CD4-positive, alpha-beta T cell treated with Interleukin-10 for 1 hour (primary cell): Measurements from ENCODE around the gene KIF2C.
A peak's percentile ranks its signal among the peaks of the same experiment; 100 is the strongest.
"Not testable (repeated sequence)": the region's sequence is repeated elsewhere in the genome, so short reads cannot be mapped to it uniquely, and the experiment has no call there.

Experiments used
- DNase-seq: peaks from one replicate; pipeline ENCODE4 v3.0.0-alpha.2; 2020

The KIF2C gene

DNA sequence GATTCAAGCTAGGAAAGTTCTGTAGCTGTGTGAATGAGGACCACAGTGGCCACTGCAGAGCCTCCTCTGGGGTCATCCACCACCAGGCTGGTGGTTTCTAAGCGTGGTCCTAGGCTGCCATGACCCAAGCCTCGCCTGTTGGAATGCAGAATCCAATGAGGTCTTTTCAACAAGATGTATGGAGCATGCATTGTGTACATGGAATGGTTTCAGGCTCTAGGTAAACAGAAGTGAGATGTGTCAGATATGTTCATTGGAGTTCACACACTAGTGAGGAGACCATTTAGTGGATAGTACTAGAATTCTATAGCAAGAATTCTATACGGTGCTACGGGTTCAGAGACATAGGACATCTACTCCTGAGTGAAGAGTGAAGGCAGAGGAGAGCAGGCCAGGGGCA lies 19.4 kb upstream of the KIF2C start:
- no peak for DNase-seq

- peak; percentile 87 for DNase-seq
Measured at GRCh38 chr1:44721485-44722361, 17.9 kb upstream of the KIF2C start.

- DNase-seq, result no peak
Measured at GRCh38 chr1:44723064-44723463, 16.6 kb upstream of the KIF2C start.

DNA sequence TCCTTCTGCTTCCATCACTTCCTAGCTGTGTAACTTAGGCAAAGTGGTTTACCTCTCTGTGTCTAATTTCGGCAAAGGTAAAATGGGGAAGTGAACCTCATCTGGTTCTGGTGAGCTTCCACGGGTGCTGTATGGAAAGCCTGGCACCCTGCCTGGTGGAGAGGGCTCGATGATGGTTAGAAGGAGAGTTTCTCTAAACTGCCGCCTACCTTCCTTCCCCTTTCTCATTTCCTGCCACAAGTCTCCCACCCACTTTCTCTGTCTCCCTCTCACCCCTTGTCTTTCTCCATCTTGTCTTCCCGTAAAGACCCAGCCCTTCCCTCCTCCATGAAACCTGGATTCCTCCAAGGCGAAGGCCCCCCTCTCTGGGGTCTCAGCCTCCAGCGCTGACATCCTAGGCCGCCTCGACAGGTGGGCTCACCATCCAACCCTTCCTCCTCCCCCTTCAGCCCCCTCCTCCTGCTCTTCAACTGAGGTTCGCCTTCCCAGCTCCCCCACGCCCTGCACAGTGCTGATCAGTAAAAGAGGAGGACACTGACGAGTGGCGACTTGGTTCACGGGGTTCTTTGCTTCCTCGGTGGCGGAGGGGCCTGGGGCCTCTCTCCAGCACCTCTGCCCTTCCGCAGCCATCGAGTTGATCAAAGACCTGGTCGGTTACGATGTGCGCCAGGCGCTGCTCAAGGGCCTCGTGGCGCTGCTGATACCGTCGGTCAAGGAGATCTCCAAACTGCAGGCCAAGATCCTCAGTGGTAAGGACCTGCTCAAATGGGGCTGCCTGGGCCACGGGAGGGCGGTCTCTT lies 15.9 kb upstream of the KIF2C start:
- peak; percentile 34 for DNase-seq

DNA sequence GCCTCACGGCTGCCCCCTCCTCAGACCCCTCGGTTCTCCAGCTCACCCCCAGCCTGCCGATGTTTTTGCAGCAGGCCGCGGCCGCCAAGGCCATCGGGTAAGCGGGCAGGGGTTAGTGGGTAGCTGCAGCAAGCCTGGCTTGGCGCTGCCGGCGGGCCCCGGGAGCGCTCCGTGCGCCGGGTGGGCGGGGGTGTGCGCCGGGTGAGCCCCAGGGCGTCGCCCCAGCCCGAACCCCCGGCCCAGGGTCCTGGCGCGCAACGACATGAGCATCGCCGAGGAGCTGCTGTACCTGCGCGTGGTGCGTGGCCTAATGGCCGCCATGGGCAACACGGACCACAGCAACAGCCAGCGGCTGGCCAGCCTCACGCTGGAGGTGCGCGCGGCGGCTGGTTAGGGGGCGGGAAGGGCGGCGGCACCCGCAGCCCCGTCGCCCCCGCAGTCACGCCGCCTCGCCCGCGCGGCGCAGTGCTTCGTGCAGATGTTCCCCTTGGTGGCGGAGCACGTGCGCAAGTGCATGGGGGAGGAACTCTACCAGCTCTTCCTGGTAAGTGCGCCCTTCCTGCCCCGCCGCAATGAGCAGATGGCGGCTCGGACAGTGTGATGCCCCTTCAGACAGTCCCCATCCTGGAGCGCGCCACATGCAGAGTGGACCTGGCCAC lies 15.2 kb upstream of the KIF2C start:
- DNase-seq, result no peak

GRCh38 chr1:44724955-44725698 lies 14.5 kb upstream of the KIF2C start:
- no peak for DNase-seq

GRCh38 chr1:44730741-44731512 lies 8.7 kb upstream of the KIF2C start, which contains the start of gene RNU5D-1:
Gene RNU5D-1, minus strand, starts transcription at chr1:44731170.
- DNase-seq, result peak; percentile 95

DNA sequence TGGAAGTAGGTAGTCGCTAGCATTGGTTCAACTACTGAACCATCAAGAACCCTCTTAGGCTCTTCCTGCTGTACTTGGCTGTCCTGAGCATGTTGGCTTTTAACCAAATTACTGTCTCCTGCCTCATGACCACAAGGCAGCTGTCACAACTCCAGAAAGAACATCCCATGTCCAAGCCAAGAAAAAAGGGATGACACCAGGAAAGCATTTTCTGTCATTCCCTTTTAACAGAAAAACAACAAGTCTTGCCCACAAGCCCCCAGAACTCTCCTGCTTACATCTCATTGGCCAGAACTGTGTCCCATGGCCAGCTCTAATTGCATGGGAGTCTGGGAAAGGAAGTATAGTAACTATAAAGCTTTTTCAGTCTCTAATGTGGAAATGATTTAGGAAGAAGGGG lies 6.3 kb upstream of the KIF2C start:
- DNase-seq, result no peak

- no peak for DNase-seq
Measured at GRCh38 chr1:44733784-44734183, 5.9 kb upstream of the KIF2C start.

DNA sequence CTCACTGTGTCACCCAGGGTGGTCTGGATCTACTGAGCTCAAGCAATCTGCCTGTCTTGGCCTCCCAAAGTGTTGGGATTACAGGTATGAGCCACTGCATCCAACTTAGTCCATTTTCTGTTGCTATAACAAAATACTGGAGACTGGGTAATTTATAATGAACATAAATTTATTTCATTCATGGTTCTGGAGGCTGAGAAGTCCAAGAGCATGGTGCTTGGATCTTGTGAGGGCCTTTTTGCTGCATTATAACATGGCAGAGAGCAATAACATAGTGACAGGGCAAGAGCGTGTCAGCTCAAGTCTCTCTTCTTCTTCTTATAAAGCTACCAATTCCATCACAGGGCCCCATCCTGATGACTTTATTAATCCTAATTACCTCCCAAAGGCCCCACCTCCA lies 3.6 kb upstream of the KIF2C start:
- DNase-seq, result no peak

DNA sequence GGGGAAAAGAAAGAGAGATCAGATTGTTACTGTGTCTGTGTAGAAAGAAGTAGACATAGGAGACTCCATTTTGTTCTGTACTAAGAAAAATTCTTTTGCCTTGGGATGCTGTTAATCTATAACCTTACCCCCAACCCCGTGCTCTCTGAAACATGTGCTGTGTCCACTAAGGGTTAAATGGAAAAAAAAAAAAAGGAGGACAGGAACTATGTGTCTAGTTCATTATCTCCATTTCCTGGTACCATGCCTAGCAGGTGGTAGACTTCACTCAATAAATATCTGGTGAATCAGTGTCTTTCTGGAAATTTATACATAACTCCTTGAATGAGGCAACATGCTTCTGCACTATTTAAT lies 707 bp upstream of the KIF2C start:
- DNase-seq, result not testable (repeated sequence)

DNA sequence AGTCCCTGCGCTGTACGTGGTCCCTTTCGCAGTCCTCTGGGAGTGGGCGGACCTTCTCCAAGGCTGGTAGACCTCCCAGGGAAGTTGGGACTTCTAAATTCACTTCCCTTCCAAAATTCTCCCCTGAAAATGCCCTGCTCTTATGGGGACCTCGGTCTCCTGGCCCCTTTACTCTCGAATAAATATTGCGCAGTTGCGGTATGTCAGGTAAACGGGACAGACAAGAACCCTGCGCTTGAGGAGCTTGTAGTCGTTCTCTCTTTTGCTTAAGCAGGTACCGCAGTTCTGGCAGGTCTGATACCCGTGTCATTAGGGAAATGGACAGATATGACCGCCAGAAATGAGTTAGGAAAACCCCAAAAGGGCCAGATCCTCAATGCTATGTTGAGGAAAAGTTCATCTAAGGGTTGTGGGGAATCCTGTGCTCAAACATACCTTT lies 561 bp downstream of the KIF2C start:
- no peak for DNase-seq

DNA sequence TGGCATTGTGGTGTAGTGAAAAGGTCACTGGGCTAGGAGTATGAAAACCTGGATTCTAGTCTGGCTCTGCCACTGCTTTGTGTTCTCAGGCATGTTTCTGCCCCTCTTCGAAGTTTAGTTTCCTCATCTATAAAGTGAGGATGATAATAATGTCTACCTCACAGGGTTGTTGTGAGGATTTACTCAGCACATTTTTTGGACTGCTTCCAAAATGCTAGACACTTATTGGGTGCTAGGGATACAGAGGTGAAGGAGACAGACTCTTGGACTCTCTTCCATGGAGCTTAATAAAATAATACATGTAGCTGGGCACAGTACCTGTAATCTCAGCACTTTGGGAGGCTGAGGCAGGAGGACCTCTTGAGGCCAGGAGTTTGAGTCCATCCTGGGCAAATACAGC lies 3.6 kb downstream of the KIF2C start:
- no peak for DNase-seq

DNA sequence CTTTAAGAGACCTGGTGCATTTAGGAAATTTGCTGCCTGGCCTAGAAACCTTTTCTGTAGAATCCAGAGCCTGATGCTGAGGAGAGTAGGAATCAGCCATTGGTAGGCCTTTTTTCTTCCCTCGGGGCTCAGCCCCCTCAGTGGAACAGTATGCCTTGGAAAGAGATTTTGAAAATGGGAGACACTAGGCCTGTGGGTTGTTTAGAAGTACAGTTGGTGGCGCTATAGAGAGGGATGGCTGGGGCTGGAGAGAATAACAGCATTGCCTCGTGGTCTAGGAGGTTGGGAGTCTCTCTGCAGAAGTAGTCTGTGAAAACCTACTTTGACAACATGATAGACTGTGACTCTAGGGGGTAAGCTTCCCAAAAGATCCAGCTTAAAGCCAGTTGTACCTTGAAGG lies 8.2 kb downstream of the KIF2C start:
- no peak for DNase-seq

GRCh38 chr1:44757420-44757819 lies 17.8 kb downstream of the KIF2C start:
- DNase-seq, result no peak

- no peak for DNase-seq
Measured at GRCh38 chr1:44759077-44759476, 19.4 kb downstream of the KIF2C start.

DNA sequence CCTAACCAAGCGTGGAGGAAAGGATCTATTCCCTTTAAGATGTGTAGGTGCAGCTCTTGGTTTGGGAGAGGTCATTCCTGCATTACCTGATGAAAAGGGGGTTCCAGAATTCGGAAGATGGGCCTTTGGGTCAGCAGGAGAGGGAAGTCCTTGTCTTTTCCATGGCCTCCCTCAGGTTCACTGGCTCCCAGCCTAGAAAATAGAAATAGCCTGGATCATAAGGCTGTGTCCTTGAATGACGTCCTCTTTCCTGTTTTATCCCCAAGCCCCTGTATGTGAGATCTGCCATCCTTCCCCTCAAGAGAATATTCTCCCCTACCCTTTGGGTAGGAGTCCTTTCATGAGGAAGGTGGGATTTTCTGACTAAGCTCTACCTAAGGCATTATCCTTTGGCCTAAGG lies 21.2 kb downstream of the KIF2C start:
- no peak for DNase-seq

DNA sequence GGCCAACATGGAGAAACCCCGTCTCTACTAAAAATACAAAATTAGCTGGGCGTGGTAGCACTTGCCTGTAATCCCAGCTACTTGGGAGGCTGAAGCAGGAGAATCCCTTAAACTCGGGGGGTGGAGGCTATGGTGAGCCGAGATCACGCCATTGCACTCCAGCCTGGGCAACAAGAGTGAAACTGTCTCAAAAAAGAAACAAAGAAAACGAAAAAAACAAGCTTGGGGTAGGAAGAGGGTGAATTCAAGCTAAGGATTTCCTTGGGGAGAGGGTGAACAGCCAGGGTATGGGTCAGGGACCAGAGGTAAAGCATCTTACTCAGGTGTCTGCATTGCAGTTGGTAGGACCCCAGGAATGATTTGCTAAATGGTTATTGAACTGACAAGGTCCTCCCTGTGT lies 26.8 kb downstream of the KIF2C start:
- DNase-seq, result not testable (repeated sequence)

GRCh38 chr1:44775078-44775929 lies 35.7 kb downstream of the KIF2C start, which contains the start of gene RPS8:
Gene RPS8, plus strand, starts transcription at chr1:44775540. Its CDS starts 57 bp downstream, at chr1:44775597.
- DNase-seq, result peak; percentile 92

DNA sequence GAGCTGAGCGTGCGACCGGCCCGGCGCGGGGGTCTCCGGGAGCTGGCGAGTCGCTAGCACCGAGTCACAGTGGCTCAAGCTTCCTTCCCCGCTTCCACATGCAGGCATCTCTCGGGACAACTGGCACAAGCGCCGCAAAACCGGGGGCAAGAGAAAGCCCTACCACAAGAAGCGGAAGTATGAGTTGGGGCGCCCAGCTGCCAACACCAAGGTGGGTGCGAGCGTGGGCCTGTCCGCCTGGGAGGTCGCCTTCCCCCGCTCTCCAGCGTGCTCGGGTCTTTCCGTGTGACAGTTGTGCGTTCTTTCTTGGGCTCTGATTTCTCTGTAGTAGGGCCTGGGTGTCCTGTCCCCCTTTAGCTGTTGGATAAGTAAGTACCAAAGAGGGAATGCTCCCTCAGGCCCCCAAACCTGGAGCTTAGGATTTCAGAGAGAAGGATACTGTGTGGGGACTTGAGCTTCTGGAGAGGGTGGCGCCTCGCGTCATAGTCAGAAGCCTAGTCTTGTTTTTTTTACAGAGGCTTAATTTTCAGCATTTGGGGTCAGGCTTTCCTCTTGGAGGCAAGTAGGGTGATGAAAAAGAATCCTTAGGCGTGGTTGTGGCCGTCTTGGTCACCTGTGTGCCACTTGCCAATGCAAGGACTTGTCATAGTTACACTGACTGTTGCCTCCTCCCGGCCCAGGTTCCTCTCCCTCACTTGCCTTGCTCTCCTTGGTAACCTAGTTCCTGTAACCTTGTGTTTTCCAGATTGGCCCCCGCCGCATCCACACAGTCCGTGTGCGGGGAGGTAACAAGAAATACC lies 36.5 kb downstream of the KIF2C start:
- peak; percentile 38 for DNase-seq
